RWPE2 (cell line): ENCODE data around the gene IFFO2.
A peak's percentile ranks its signal among the peaks of the same experiment; 100 is the strongest.

Source experiments
- ATAC-seq: fragments of 200-7000 bp; cut with Tn5 transposase; 3 replicates; pipeline ENCODE4 v1.9.1; 2021; ENCODE audit warnings: low read depth
- DNase-seq: peaks from one replicate; pipeline ENCODE4 v3.0.0-alpha.2; 2020; ENCODE audit warnings: low spot score
- H3K27ac ChIP-seq: fragments of 450-650 bp; 2 replicates; pipeline ENCODE4 v1.5.1; 2017; ENCODE audit warnings: mild to moderate bottlenecking; ENCODE audit not compliant: poor library complexity, severe bottlenecking
- H3K27me3 ChIP-seq: fragments of 250-450 bp; sonication (Bioruptor Pico); 2 replicates; pipeline ENCODE4 v1.5.1; 2021; ENCODE audit warnings: mild to moderate bottlenecking, moderate library complexity; ENCODE audit not compliant: insufficient read depth, poor library complexity, severe bottlenecking
- H3K36me3 ChIP-seq: fragments of 250-450 bp; sonication (Bioruptor Pico); 2 replicates; pipeline ENCODE4 v1.5.1; 2020; ENCODE audit warnings: low read depth, mild to moderate bottlenecking, moderate library complexity
- H3K4me1 ChIP-seq: fragments of 250-450 bp; sonication (Bioruptor Pico); 2 replicates; pipeline ENCODE4 v1.5.1; 2021; ENCODE audit warnings: mild to moderate bottlenecking, moderate library complexity; ENCODE audit not compliant: insufficient read depth, poor library complexity, severe bottlenecking
- H3K4me3 ChIP-seq: fragments of 250-450 bp; sonication (Bioruptor Pico); 2 replicates; pipeline ENCODE4 v1.5.1; 2021; ENCODE audit warnings: mild to moderate bottlenecking, moderate library complexity; ENCODE audit not compliant: severe bottlenecking
- H3K9me3 ChIP-seq: fragments of 250-450 bp; sonication (Bioruptor Pico); 2 replicates; pipeline ENCODE4 v1.5.1; 2021; ENCODE audit warnings: mild to moderate bottlenecking, moderate library complexity; ENCODE audit not compliant: severe bottlenecking
- TF ChIP-seq, protein P1 (sequence below): fragments of 450-650 bp; IDR thresholded peaks from one replicate; pipeline ENCODE4 v1.5.1; 2017; ENCODE audit warnings: mild to moderate bottlenecking, moderate library complexity; ENCODE audit not compliant: poor library complexity, severe bottlenecking

IFFO2 gene

DNA sequence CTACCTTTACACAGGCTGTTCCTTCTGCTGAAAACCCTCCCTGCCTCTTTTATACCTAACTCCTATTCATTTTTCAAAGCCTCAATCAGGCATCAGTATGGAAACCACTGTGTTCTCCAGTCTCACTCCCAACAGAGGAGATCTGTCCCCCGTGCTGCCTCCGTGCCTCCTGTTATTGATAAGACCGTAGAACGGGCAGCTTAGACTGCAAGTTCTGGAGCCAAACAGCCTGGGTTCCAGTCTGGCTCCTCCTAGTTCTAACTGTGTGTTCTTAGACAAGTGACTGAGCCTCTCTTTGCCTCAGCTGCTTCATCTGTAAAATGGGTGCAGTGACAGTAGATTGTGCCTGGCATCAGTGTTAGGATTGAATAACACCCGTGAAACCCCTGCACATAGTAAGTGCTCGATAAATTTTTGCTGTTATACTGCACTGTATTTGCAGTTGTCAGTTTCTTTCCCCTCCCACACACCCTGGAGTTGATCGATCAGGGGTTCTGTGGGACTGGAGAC is 17.0 kb upstream of the IFFO2 start:
- Histone ChIP-seq H3K9me3 (no peaks in the 10 kb centered on the region), H3K36me3 (no peaks in the 10 kb centered on the region), H3K4me3 (no peak overlapping the region), H3K4me1 (no peaks in the 10 kb centered on the region), H3K27me3 (no peaks in the 10 kb centered on the region), H3K27ac (no peak overlapping the region)
- DNase-seq (no peak), ATAC-seq (no peak)
- TF ChIP-seq, protein P1, sequence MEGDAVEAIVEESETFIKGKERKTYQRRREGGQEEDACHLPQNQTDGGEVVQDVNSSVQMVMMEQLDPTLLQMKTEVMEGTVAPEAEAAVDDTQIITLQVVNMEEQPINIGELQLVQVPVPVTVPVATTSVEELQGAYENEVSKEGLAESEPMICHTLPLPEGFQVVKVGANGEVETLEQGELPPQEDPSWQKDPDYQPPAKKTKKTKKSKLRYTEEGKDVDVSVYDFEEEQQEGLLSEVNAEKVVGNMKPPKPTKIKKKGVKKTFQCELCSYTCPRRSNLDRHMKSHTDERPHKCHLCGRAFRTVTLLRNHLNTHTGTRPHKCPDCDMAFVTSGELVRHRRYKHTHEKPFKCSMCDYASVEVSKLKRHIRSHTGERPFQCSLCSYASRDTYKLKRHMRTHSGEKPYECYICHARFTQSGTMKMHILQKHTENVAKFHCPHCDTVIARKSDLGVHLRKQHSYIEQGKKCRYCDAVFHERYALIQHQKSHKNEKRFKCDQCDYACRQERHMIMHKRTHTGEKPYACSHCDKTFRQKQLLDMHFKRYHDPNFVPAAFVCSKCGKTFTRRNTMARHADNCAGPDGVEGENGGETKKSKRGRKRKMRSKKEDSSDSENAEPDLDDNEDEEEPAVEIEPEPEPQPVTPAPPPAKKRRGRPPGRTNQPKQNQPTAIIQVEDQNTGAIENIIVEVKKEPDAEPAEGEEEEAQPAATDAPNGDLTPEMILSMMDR: no peak

DNA sequence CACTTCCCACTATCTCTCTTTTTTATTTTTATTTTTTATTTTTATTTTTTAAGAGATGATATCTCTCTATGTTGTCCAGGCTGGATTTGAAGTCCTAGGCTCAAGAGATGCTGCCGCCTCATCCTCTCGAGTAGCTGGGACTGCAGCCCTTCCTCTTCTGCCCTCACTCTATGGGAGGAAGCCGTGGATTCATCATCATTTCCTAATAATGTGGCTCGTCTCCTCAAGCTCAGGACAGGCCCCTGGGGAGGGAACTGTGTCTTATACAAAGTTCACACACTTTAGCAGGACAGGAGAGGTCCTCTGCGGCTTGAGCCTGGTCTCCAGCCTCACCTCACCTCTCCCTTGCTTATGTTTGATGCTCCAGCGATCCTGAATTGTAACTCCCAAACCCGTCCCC is 16.5 kb upstream of the IFFO2 start:
- H3K4me3 ChIP-seq: no peak overlapping the region

DNA sequence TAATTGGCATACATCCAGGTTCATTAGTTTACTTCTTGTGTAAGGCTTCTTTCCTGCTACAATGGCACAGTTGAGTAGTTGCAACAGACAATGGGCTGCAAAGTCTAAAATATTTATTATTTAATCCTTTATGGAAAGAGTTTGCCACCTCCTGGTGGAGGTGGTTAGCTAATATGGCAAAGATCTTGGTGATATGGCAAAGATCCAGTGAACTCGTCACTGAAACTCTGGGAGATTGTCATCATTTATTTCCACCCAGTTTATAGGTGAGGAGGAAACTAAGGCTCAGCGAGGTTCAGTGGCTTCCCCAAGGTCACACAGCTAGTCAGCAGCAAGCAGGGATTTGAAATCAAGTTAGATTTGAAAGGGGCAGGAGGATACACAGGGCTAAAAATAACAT is 16.1 kb upstream of the IFFO2 start:
- Histone ChIP-seq H3K4me1 (no peaks in the 10 kb centered on the region), H3K36me3 (no peaks in the 10 kb centered on the region), H3K4me3 (no peak overlapping the region), H3K9me3 (no peaks in the 10 kb centered on the region), H3K27me3 (no peaks in the 10 kb centered on the region), H3K27ac (no peak overlapping the region)
- DNase-seq (no peak), ATAC-seq (no peak)
- TF ChIP-seq, protein P1: peak; percentile 58

More for the DNA sequence above, 16.5 kb upstream of the IFFO2 start:
- Histone ChIP-seq H3K27me3 (no peaks in the 10 kb centered on the region), H3K4me1 (no peaks in the 10 kb centered on the region), H3K36me3 (no peaks in the 10 kb centered on the region), H3K9me3 (no peaks in the 10 kb centered on the region), H3K27ac (no peak overlapping the region)
- TF ChIP-seq, protein P1: no peak
- ATAC-seq (no peak), DNase-seq (no peak)

DNA sequence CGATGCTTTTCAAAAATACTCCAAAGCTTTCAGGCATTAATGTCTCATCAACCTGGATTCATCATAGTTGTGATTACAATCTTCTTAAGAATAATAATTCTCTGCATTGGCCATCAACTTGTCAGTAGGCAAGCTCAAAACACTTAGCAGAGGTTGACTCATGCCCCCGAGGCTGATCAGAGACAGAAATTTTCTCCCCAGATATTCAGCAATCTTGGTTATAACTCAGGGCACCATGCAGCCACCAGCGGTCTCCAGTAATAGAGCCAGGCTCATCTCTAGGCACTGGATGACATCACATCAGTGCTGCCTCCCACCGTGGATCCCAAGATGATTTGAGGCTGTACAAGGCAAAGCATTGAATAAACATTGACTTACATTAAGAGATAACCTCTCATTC is 14.3 kb upstream of the IFFO2 start:
- TF ChIP-seq, protein P1: no peak
- Histone ChIP-seq H3K27me3 (no peaks in the 10 kb centered on the region), H3K27ac (no peak overlapping the region), H3K4me1 (peaks cover 6% of the 10 kb centered on the region), H3K9me3 (no peaks in the 10 kb centered on the region), H3K4me3 (no peak overlapping the region), H3K36me3 (no peaks in the 10 kb centered on the region)
- ATAC-seq (no peak), DNase-seq (no peak)

DNA sequence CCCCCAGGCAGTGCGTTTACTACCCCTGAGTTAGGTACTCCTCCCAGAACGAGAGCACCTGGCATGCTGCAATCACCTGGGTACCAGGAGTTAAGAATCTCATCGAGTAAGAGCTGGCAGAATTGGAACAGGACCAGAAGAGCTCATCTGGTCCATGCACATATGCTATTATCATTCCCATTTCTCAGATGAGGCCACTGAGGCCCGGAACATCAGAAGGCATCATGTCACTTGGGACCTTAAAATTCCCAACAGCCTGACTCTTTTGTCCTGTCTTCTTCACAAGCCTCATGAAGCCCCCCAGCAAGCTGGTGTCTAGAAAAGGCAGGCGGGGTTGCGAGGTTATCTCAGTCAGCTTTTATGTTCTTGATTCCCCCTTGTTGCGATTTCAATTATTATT is 13.9 kb upstream of the IFFO2 start:
- H3K4me3 ChIP-seq: no peak overlapping the region
- H3K36me3 ChIP-seq: no peaks in the 10 kb centered on the region
- TF ChIP-seq, protein P1: no peak
- DNase-seq (no peak), ATAC-seq (no peak)
- peaks cover 10% of the 10 kb centered on the region for H3K4me1 ChIP-seq
- no peaks in the 10 kb centered on the region for H3K27me3 ChIP-seq
- H3K9me3 ChIP-seq: no peaks in the 10 kb centered on the region
- H3K27ac ChIP-seq: no peak overlapping the region
